COLO668 (cell line): ENCODE measurements around the gene GRM8.
A peak's percentile ranks its signal among the peaks of the same experiment; 100 is the strongest.

ENCODE experiments used
- DNase-seq: peaks from one replicate; lab custom pipeline; 2025; ENCODE audit not compliant: unreplicated experiment; lab: John Stamatoyannopoulos, UW

GRM8 gene

GRCh38 chr7:127151379-127151778, 101.4 kb downstream of the GRM8 start:
- DNase-seq, result no peak

GRCh38 chr7:127150543-127150942, 102.2 kb downstream of the GRM8 start:
- DNase-seq, result no peak

- DNase-seq, result no peak
Observed at GRCh38 chr7:127146746-127147536, 105.8 kb downstream of the GRM8 start.

- DNase-seq, result no peak
Observed at GRCh38 chr7:127137146-127137545, 115.6 kb downstream of the GRM8 start.

GRCh38 chr7:127135871-127136485, 116.8 kb downstream of the GRM8 start:
- no peak for DNase-seq

GRCh38 chr7:127123220-127123619, 129.5 kb downstream of the GRM8 start:
- peak; percentile 19 for DNase-seq

- peak; percentile 5 for DNase-seq
Observed at GRCh38 chr7:127119517-127119916, 133.2 kb downstream of the GRM8 start.

- DNase-seq, result no peak
Observed at GRCh38 chr7:127114742-127115265, 137.9 kb downstream of the GRM8 start.

- DNase-seq, result peak; percentile 26
Observed at GRCh38 chr7:127107601-127108007, 145.1 kb downstream of the GRM8 start.

- DNase-seq, result no peak
Observed at GRCh38 chr7:127093340-127093739, 159.4 kb downstream of the GRM8 start.

GRCh38 chr7:127091620-127092019, 161.1 kb downstream of the GRM8 start:
- no peak for DNase-seq

GRCh38 chr7:127089146-127089545, 163.6 kb downstream of the GRM8 start:
- no peak for DNase-seq

GRCh38 chr7:127081539-127081938, 171.2 kb downstream of the GRM8 start:
- no peak for DNase-seq

GRCh38 chr7:127080576-127080975, 172.2 kb downstream of the GRM8 start:
- no peak for DNase-seq

- peak; percentile 16 for DNase-seq
Observed at GRCh38 chr7:127066974-127067373, 185.8 kb downstream of the GRM8 start.

GRCh38 chr7:127059475-127059874, 193.3 kb downstream of the GRM8 start:
- no peak for DNase-seq

- DNase-seq, result no peak
Observed at GRCh38 chr7:127057918-127058317, 194.8 kb downstream of the GRM8 start.

- DNase-seq, result no peak
Observed at GRCh38 chr7:127056202-127056601, 196.5 kb downstream of the GRM8 start.

- no peak for DNase-seq
Observed at GRCh38 chr7:127047521-127047920, 205.2 kb downstream of the GRM8 start.

- DNase-seq, result no peak
Observed at GRCh38 chr7:127041689-127042452, 210.9 kb downstream of the GRM8 start.

GRCh38 chr7:127040042-127040441, 212.7 kb downstream of the GRM8 start:
- no peak for DNase-seq

GRCh38 chr7:127039541-127039940, 213.2 kb downstream of the GRM8 start:
- no peak for DNase-seq
